Endodermal cell (in vitro differentiated cells): Measurements from ENCODE around the gene PSMG3. TPM values are rescaled to one million over a fixed set of nuclear protein-coding genes. Genes with fewer than 3 reads are reported as not detected.

ENCODE experiments used
- DNase-seq: peaks from one replicate; pipeline ENCODE4 v3.0.0-alpha.2; 2017
- H3K27ac ChIP-seq: 2 replicates; pipeline ENCODE4 v1.5.1; 2013; ENCODE audit warnings: mild to moderate bottlenecking, low read depth, low read length, moderate library complexity
- H3K27me3 ChIP-seq: 2 replicates; pipeline ENCODE4 v1.6.1; 2013; ENCODE audit warnings: mild to moderate bottlenecking, low read length, moderate library complexity; ENCODE audit not compliant: insufficient read depth, control insufficient read depth, poor library complexity, severe bottlenecking
- H3K36me3 ChIP-seq: 2 replicates; pipeline ENCODE4 v1.7.0; 2013; ENCODE audit warnings: mild to moderate bottlenecking, low read length, moderate library complexity; ENCODE audit not compliant: control insufficient read depth, insufficient read depth
- H3K4me1 ChIP-seq: one replicate; pipeline ENCODE4 v1.7.0; 2013; ENCODE audit warnings: low read length; ENCODE audit not compliant: control insufficient read depth, insufficient read depth
- H3K4me3 ChIP-seq: 2 replicates; pipeline ENCODE4 v1.5.1; 2013; ENCODE audit warnings: mild to moderate bottlenecking, low read length, moderate library complexity
- H3K9ac ChIP-seq: 2 replicates; pipeline ENCODE4 v1.6.1; 2013; ENCODE audit warnings: mild to moderate bottlenecking, low read length, moderate library complexity; ENCODE audit not compliant: poor library complexity, severe bottlenecking; ENCODE audit errors: extremely low read depth
- H3K9me3 ChIP-seq: 2 replicates; pipeline ENCODE4 v1.6.1; 2013; ENCODE audit warnings: mild to moderate bottlenecking, low read length, moderate library complexity; ENCODE audit not compliant: control insufficient read depth
- H3K27ac Mint-ChIP-seq: 2 replicates; pipeline ENCODE4 v1.8.0; 2020; ENCODE audit warnings: mixed read lengths
- H3K27me3 Mint-ChIP-seq: 2 replicates; pipeline ENCODE4 v1.8.0; 2021; ENCODE audit warnings: mild to moderate bottlenecking, mixed read lengths; ENCODE audit not compliant: insufficient read depth
- H3K36me3 Mint-ChIP-seq: 2 replicates; pipeline ENCODE4 v1.8.0; 2020; ENCODE audit warnings: low read depth, mixed read lengths
- H3K4me1 Mint-ChIP-seq: 2 replicates; pipeline ENCODE4 v1.8.0; 2020; ENCODE audit warnings: mixed read lengths
- H3K4me3 Mint-ChIP-seq: 2 replicates; pipeline ENCODE4 v1.8.0; 2020; ENCODE audit warnings: mild to moderate bottlenecking, moderate library complexity, mixed read lengths
- H3K9me3 Mint-ChIP-seq: 2 replicates; pipeline ENCODE4 v1.8.0; 2020; ENCODE audit warnings: mild to moderate bottlenecking, mixed read lengths
- WGBS, 2 experiments: methylation state at CpG; one replicate each; pipeline versions ENCODE4 v1.1.5 to v1.1.7; 2013; ENCODE audit warnings: missing lambda C conversion rate in 2 of 2, mixed read lengths in 1 of 2; ENCODE audit not compliant: insufficient coverage in 1 of 2, insufficient read length in 1 of 2; 5-methylcytosine and 5-hydroxymethylcytosine counted together
- total RNA-seq, 2 donors: library from RNA; stranded (reverse); fragmentation: NEBNext Ultra II Directional in 1 of 2; extraction: Animal tissue kit (Norgen Biotek cat#: 25700) in 1 of 2; gene quantifications; 2 replicates in 1 of 2; 3 replicates in 1 of 2; pipeline ENCODE4 v1.2.1, GENCODE V29; 2021
- TF ChIP-seq, protein P1 (sequence below): fragments of 200-600 bp; sonication (generic); conservative IDR thresholded peaks from 2 replicates; pipeline ENCODE4 v1.5.0; 2021; ENCODE audit warnings: antibody characterized with exemption, mild to moderate bottlenecking

Gene PSMG3
- total RNA-seq, 2 donors from 2014 or later, result 30.1 to 44.3 TPM

DNA sequence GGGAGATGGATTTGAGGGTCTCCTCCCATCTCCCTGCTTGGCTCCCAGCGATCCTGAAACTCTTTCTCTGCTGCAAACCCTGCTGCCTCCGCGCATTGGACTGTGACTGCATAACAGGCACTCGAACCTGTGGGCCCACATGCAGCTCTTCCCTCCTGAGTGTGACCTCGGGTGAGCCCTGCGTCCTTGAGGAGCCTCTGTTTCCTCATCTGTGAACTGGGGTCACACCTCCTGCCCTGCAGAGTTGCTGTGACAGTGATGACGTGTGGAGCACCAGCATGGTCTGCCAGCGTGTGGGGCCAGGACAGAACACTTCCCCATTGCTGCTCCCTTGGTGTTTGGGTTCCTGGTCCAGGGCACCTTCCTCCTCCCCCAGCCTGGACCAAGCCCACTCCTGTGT lies 46.9 kb upstream of the PSMG3 start:
- Histone ChIP-seq H3K9ac (no peak overlapping the region), H3K27ac (no peak overlapping the region)
- no peaks in the 10 kb centered on the region for H3K4me1 Mint-ChIP-seq

DNA sequence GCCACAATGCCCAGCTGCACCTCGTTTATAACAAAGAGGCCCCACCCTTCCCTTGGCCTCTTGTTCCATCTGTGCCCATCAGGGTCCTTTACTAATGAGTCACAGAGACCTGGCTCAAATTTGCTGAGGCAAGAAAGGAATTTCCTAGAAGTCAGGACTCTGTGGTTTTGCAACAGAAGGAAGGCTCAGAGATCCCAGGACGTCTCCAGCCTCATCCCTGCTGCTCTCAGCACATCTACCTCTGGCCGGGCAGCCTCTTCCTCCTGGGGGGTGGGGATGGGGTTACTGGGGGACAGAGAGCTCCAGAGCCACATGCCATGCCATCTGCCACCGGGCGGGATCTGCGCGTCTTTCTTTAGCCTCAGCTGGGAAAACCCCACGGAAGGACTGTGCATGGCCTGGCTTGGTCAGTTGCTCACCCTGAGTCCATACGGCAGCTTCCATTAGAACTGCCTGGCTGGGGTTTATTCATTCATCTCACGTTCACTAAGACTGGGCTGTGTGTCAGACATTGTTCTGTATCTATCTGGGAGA lies 41.9 kb upstream of the PSMG3 start:
- H3K27ac Mint-ChIP-seq, result no peak overlapping the region
- H3K4me3 Mint-ChIP-seq, result no peak overlapping the region
- Histone ChIP-seq H3K9ac (no peak overlapping the region), H3K4me3 (no peak overlapping the region), H3K4me1 (no peaks in the 10 kb centered on the region), H3K27me3 (no peaks in the 10 kb centered on the region), H3K9me3 (no peaks in the 10 kb centered on the region), H3K27ac (peak overlapping the region; percentile 55), H3K36me3 (no peaks in the 10 kb centered on the region)
- TF ChIP-seq, protein P1, sequence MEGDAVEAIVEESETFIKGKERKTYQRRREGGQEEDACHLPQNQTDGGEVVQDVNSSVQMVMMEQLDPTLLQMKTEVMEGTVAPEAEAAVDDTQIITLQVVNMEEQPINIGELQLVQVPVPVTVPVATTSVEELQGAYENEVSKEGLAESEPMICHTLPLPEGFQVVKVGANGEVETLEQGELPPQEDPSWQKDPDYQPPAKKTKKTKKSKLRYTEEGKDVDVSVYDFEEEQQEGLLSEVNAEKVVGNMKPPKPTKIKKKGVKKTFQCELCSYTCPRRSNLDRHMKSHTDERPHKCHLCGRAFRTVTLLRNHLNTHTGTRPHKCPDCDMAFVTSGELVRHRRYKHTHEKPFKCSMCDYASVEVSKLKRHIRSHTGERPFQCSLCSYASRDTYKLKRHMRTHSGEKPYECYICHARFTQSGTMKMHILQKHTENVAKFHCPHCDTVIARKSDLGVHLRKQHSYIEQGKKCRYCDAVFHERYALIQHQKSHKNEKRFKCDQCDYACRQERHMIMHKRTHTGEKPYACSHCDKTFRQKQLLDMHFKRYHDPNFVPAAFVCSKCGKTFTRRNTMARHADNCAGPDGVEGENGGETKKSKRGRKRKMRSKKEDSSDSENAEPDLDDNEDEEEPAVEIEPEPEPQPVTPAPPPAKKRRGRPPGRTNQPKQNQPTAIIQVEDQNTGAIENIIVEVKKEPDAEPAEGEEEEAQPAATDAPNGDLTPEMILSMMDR, result no peak
- peaks cover 1% of the 10 kb centered on the region for H3K27me3 Mint-ChIP-seq
- no peaks in the 10 kb centered on the region for H3K4me1 Mint-ChIP-seq
- DNase-seq, result no peak
- no peaks in the 10 kb centered on the region for H3K36me3 Mint-ChIP-seq
- WGBS, 2 experiments, result 78 to 92% methylated on average over 5 to 10 of the region's 10 CpGs
- H3K9me3 Mint-ChIP-seq, result no peaks in the 10 kb centered on the region

More for the DNA sequence above, 46.9 kb upstream of the PSMG3 start:
- Histone ChIP-seq H3K27me3 (no peaks in the 10 kb centered on the region), H3K4me3 (no peak overlapping the region), H3K4me1 (no peaks in the 10 kb centered on the region), H3K36me3 (no peaks in the 10 kb centered on the region), H3K9me3 (peaks cover 3% of the 10 kb centered on the region)
- Mint-ChIP-seq H3K9me3 (peaks cover 3% of the 10 kb centered on the region), H3K36me3 (no peaks in the 10 kb centered on the region), H3K4me3 (no peak overlapping the region), H3K27me3 (peaks cover 1% of the 10 kb centered on the region), H3K27ac (no peak overlapping the region)
- 90 to 95% methylated on average over 7 to 8 of the region's 8 CpGs for WGBS, 2 experiments
- no peak for DNase-seq
- TF ChIP-seq, protein P1, result no peak

DNA sequence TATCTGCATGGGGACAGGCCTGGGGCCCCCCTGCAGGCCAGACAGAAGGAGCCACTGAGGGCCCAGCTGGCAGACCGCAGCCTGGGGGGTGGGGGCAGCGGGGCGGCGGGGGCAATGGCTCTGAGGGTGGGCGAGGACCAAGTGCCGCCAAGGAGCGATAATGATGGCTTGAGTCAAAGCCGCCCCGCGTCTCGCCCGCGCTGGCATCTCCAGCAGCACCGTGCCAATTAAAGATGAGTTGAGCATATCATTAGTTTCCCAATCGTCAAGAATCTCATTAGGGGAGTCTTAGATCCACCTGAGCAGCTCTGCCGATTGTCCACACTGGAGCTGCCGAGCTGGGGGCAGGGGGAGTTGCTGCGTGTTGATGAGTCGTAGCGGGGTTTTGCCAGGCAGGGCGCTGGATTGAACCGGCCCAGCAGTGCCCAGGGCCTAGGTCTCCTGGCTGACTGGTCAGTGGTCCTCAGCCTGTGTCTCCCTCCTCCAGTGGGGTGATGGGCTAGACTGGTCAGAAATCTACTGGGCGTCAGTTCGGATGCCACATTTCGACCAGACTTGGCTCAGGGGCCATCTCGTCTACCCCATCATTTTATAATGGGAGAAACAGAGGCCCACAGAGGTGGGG lies 41.0 kb upstream of the PSMG3 start:
- H3K27me3 Mint-ChIP-seq, result peaks cover 1% of the 10 kb centered on the region

More for the DNA sequence above, 41.0 kb upstream of the PSMG3 start:
- H3K9ac ChIP-seq, result no peak overlapping the region
- no peak for DNase-seq
- H3K36me3 ChIP-seq, result no peaks in the 10 kb centered on the region
- WGBS, 2 experiments, result 88 to 91% methylated on average over 25 to 26 of the region's 26 CpGs
- H3K4me1 ChIP-seq, result no peaks in the 10 kb centered on the region
- no peaks in the 10 kb centered on the region for H3K4me1 Mint-ChIP-seq
- no peaks in the 10 kb centered on the region for H3K9me3 Mint-ChIP-seq
- no peak overlapping the region for H3K4me3 ChIP-seq
- H3K27ac Mint-ChIP-seq, result no peak overlapping the region
- no peaks in the 10 kb centered on the region for H3K36me3 Mint-ChIP-seq
- H3K9me3 ChIP-seq, result no peaks in the 10 kb centered on the region
- H3K27me3 ChIP-seq, result no peaks in the 10 kb centered on the region
- no peak overlapping the region for H3K27ac ChIP-seq
- TF ChIP-seq, protein P1, result no peak
- H3K4me3 Mint-ChIP-seq, result no peak overlapping the region
